Activated CD4-positive, alpha-beta T cell treated with anti-CD3 and anti-CD28 coated beads for 24 hours (primary cell): ENCODE measurements around the gene BRD9.
"Not testable (repeated sequence)": the region's sequence is repeated elsewhere in the genome, so short reads cannot be mapped to it uniquely, and the experiment has no call there.

ENCODE experiments used
- DNase-seq, 2 donors: peaks; one replicate each; pipeline ENCODE4 v3.0.0-alpha.2; 2020; ENCODE audit warnings: low read depth in 2 of 2

BRD9 gene

GRCh38 chr5:892394-893136 lies at the start of gene BRD9, which contains the start of gene TRIP13:
TSS of gene BRD9 (minus strand) at chr5:892801. CDS start at chr5:892657, 144 bp downstream.
TSS of gene TRIP13 (plus strand) at chr5:892884. CDS start at chr5:892999, 115 bp downstream.
- peak; percentile 72 to 75 for DNase-seq

- DNase-seq, result not testable (repeated sequence)
These were observed 48.1 kb upstream of the BRD9 start for GRCh38 chr5:940741-941140.

DNA sequence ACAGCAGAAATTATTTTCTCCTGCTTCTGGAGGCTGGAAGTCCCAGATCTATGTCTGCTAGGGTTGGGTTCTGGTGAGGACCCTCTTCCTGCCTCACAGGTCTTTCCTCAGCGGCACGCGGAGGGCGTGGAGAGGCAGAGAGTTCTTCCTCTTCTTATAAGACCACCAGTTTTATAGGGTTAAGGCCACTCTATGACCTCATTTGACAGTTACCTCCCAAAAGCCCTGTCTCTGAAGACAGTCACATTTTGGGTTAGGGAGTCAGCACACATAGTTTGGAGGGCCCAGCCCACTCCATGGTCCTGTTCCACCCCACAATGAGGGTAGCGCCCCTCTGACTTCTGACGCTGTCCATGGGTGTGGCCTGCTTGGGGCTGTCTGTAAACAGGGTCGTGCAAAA lies 46.8 kb upstream of the BRD9 start:
- DNase-seq, result no peak

GRCh38 chr5:937151-937924 lies 44.7 kb upstream of the BRD9 start:
- no peak for DNase-seq

GRCh38 chr5:936149-937144 lies 43.8 kb upstream of the BRD9 start:
- no peak for DNase-seq

DNA sequence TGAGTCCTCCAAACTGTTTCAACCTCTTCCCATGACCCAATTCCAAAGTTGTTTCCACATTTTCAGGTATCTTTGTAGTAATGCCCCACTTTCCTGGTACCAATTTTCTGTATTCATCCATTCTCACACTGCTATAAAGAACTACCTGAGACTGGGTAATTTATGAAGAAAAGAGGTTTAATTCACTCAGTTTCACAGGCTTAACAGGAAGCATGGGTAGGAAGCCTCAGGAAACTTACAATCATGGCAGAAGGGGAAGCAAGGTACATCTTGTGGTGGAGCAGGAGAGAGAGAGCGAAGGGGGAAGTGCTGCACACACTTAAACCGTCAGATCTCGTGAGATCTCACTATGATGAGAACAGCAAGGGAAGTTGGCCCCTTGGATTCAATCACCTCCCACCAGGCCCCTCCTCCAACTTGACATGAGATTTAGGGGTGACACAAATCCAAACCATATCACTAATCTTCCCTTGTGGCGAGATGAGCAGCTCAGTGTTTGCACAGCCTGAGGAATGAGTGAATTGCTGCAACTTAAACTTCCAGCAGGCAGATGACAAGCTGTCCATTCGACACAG lies 43.0 kb upstream of the BRD9 start:
- DNase-seq, result no peak

DNA sequence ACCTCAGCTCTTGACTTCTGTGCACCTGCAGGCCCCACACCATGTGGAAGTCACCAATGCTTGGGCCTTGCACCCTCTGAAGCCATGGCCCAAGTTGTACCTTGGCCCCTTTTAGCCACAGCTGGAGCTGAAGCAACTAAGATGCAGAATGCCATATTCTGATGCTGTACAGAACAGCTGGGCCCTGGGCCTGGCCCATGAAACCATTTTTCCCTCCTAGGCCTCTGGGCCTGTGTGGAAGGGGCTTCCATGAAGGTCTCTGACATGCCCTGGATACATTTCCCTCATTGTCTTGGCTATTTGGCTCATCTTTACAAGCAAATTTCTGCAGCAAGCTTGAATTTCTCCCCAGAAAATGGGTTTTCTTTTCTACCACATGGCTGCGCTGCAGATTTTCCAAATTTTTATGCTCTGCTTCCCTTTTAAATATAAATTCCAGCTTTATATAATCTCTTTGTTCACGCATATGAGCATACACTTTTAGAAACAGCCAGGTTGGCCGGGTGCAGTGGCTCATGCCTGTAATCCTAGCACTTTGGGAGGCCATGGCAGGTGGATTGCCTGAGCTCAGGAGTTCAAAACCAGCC lies 41.9 kb upstream of the BRD9 start:
- DNase-seq, result not testable (repeated sequence)

- not testable (repeated sequence) for DNase-seq
These were observed 41.4 kb upstream of the BRD9 start for GRCh38 chr5:933951-934350.

DNA sequence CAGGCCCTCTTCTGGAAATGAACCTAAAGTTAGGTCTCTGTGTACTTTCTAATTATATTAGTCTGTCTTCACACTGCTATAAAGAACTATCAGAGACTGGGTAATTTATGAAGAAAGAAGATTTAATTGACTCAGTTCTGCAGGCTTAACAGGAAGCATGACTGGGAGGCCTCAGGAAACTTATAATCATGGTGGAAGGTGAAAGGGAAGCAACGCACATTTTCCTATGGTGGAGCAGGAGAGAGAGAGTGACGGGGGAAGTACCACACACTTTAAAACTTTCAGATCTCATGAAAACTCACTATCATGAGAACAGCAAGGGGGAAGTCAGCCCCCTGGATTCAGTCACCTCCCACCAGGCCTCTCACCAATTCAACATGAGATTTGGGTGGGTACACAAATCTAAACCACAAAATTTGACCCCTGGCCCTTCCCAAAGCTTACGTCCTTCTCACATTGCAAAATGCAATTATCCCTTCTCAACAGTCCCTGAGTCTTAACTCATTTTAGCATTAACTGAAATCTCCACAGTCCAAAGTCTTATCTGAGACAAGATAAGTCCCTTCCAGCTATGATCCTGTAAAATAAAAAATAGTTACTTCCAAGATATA lies 40.8 kb upstream of the BRD9 start:
- DNase-seq, result no peak

DNA sequence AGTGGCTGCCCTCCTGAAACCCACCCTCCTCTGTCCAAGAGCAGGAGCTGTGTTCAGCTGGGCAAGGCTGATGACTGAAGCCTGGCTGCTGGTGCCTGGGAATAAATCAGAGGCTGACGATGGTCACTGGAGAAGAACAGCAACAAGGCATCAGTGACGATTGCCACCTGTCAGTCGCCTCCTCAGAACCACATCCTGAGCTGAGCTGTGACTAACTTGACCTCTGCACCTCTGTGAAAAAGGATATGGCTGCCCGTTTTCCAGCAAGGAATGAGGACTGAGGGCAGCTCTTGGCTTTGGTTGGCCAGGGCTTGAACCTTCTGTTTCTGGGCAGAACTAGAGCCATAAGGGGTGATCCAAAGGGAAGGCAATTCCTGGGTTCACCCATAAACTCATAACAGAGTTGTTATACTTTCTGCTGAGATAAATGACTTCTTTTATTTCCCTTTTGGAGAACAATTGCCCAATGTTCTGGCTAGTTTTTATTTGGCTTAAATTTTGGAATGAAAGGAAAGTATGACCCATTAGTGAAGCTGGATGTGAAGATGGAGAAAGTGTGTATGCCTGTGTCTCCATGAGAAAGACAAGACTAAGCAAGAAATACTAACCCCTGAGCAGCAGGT lies 40.1 kb upstream of the BRD9 start:
- DNase-seq, result no peak

GRCh38 chr5:932151-932627 lies 39.6 kb upstream of the BRD9 start:
- no peak for DNase-seq

- DNase-seq, result no peak
These were observed 39.1 kb upstream of the BRD9 start for GRCh38 chr5:931570-932145.

DNA sequence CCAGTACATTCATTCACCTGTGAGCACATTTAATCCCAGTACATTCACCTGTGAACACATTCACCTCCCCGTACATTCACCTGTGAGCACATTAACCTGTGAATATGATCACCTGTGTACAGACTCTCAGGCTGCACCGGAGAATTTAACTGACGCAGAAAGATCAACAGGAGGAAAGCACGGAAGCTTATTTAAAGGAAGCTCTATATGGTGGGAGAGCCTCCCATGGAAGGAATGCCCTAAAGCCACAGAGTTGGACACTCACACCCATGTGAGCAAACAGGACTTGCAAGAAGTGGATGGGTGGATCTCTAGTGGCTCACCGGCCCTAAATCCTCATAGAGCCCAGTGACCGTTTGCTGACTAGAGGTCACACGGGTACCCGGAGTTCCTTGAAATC lies 38.3 kb upstream of the BRD9 start:
- DNase-seq, result no peak

- DNase-seq, result no peak
These were observed 37.0 kb upstream of the BRD9 start for GRCh38 chr5:929596-929995.

- not testable (repeated sequence) for DNase-seq
These were observed 36.6 kb upstream of the BRD9 start for GRCh38 chr5:929182-929581.

DNA sequence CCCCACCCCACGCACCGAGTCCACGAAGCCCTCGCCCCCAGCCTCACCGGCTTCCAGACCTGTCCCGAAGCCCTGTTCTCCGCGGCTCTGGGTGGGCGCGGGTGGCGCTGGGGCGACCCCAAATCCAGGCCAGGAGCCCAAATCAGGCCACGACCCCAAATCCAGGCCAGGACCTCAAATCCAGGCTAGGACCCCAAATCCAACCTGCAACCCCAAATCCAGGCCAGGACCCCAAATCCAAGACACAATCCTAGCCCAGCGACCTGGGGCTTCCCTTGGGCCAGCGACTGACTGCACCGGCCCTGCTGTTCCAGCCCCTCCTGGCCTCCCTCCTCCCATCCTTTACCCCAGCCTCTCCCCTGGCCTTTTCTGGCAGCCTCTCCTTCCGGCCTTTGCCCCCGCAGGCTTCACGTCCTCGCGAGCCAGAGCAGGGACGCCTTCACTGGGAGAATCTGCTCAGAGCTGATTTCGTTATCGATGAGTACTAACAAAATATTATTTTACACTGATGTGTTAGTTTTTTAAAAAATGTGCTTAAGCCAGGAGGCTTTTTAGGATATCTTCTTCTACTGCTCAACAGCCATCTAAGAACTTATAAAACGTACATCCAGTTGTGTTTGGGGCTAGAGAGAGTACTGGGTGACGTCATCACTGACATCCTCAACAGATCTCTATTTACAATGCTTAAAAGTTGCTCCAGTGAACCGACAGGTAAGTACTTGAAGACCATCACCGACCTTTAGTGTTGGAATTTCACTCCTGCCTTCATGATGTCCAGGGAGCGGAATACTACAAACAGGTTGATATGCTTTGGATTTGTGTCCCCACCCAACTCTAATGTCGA lies 34.8 kb upstream of the BRD9 start:
- no peak for DNase-seq

- no peak for DNase-seq
These were observed 34.0 kb upstream of the BRD9 start for GRCh38 chr5:926417-927171.

DNA sequence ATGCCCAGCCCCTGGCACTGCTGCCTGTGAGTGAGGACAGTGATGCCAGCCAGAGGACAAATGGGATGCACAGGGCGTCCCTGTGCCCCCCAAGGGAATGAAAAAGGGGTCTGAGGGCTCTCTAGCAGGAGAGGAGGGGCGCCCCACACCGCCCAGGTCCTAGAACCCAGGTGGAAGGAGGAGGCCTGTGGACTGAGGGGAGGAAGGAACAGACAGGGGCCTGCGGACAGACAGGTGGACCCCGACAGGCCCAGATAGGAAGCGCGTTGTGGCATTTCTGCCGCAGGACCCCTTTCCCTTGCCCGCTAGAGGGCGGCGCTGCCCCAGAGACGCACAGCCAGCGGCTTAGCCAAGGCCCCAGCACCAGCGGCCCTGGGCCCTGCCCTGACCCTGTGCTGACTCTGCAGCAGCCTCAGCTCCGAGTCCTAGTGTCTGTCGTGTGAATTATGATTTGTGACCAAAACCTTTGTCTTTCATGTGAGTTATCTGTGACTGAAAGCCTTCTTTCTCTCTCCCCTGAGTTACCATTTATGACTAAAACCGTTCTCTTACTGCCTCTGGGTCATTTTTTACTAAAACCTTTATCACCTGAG lies 30.8 kb upstream of the BRD9 start:
- DNase-seq, result peak; percentile 59 to 62
